PC-9 (cell line): Measurements from ENCODE around the gene ITK.

Experiments
- CTCF ChIP-seq: fragments of 200-600 bp; sonication (generic); conservative IDR thresholded peaks from 2 replicates; pipeline ENCODE4 v1.6.1; 2017; ENCODE audit warnings: mixed run types, antibody characterized with exemption, mild to moderate bottlenecking, moderate library complexity
- EZH2 ChIP-seq: fragments of 200-600 bp; sonication (generic); IDR thresholded peaks from 2 replicates; pipeline ENCODE4 v1.8.0; 2017; ENCODE audit warnings: antibody characterized with exemption, low read depth

DNA sequence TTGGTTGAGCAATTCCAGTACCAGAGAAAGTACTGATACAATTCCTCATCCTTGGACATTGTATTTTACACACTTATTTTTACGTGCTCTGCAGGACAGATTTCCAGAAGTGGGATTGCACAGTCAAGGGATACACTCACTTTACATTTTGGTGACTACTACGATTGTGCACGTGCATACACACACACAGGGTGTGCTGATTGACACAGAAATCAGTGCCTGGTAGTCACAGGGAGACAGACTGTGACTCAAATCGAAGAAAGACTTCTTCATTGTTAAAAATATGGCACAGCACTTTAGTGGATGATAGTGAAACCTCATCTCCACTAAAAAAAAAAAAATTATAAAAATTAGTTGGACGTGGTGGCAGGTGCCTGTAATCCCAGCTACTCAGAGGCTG is 16.1 kb upstream of the ITK start:
- no peak for TF ChIP-seq CTCF
- no peak for TF ChIP-seq EZH2
